Astrocyte of the spinal cord (primary cell): ENCODE measurements around the gene HSH2D.

Source experiments
- DNase-seq: peaks from one replicate; pipeline ENCODE4 v3.0.0; 2011; ENCODE audit warnings: low read depth, low spot score
- H3K4me3 ChIP-seq: 2 replicates; pipeline ENCODE4 v1.5.1; 2011; ENCODE audit warnings: low read depth, mild to moderate bottlenecking, low read length, moderate library complexity
- in situ Hi-C: cut with HindIII; loops from 2 replicates; pipeline ENCODE4 v1.10.0; 2017; ENCODE audit warnings: low sequenced_read_pairs
- TF ChIP-seq, protein P1 (sequence below): IDR thresholded peaks from 2 replicates; pipeline ENCODE4 v1.5.1; 2012; ENCODE audit warnings: low read depth, mild to moderate bottlenecking, low read length, inconsistent platforms

The HSH2D gene

GRCh38 chr19:16100524-16100923 is 43.0 kb upstream of the HSH2D start:
- no peak for DNase-seq
- no peak overlapping the region for H3K4me3 ChIP-seq
- in situ Hi-C loops: no loop called here
- TF ChIP-seq, protein P1, sequence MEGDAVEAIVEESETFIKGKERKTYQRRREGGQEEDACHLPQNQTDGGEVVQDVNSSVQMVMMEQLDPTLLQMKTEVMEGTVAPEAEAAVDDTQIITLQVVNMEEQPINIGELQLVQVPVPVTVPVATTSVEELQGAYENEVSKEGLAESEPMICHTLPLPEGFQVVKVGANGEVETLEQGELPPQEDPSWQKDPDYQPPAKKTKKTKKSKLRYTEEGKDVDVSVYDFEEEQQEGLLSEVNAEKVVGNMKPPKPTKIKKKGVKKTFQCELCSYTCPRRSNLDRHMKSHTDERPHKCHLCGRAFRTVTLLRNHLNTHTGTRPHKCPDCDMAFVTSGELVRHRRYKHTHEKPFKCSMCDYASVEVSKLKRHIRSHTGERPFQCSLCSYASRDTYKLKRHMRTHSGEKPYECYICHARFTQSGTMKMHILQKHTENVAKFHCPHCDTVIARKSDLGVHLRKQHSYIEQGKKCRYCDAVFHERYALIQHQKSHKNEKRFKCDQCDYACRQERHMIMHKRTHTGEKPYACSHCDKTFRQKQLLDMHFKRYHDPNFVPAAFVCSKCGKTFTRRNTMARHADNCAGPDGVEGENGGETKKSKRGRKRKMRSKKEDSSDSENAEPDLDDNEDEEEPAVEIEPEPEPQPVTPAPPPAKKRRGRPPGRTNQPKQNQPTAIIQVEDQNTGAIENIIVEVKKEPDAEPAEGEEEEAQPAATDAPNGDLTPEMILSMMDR: no peak

DNA sequence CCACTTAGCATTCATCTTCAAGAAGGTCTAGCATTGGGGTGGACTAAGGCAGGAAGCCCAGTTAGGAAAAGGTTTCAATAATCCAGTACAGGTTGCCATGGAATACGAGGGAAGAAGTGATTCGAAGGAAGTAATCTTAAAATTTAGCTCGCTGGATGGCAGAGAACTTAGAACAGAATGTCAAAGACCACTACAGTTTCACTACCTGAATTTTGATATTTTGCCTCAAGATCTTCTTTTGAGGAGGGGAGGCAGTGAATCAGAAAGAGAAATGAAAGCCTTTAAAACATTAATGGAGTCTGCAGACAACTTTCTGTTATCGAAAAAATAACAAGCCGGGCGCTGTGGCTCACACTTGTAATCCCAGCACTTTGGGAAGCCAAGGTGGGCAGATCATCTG is 38.8 kb upstream of the HSH2D start:
- no peak for DNase-seq
- H3K4me3 ChIP-seq: no peak overlapping the region
- in situ Hi-C loops: no loop called here
- TF ChIP-seq, protein P1: no peak

GRCh38 chr19:16106121-16106520 is 37.4 kb upstream of the HSH2D start:
- no peak overlapping the region for H3K4me3 ChIP-seq
- in situ Hi-C loops: no loop called here
- DNase-seq: no peak
- TF ChIP-seq, protein P1: no peak

DNA sequence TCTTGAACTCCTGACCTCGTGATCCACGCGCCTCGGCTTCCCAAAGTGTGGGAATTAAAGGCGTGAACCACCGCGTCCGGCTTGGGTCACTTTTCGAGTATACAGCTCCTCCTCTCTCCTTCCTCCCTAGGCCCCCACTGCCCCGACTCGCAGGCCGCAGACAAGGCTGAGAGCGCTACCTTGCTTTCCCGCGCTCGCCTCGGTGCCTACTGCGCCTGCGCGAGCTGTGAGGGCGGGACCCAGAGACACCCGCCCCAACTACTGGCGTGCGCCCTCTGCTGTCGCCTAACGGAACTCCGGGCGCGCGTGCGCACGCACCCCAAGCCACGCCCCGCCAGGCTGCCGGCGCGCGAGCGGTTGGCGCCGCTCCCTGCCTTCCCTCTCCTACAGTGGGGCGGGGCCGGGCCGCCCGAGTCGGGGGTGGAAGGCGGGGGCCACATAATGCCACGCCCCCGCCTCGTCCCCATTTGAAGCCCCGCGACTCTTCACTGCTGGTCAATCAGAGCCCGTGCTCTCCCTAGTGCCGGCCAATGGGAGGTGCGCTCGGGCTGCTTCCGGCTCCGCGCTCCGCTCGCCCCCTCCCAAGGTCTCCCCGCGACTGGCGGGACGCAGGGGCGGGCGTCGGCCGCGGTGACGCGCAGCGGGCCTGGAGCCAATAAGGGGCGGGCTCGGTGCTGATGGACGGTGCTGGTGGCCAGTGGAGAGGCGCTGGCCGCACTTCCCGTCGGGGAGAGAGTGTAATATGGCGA is 32.2 kb upstream of the HSH2D start, which contains the start of gene RAB8A:
TSS of gene RAB8A (plus strand) at position 730 of the 749 bp plus-strand sequence. CDS start at position 743, 13 bp downstream.
- peak within 1 kb of the TSS; percentile 99 for H3K4me3 ChIP-seq
- TF ChIP-seq, protein P1: peak; percentile 81
- peak; percentile 100 for DNase-seq
- in situ Hi-C loops: no loop called here

DNA sequence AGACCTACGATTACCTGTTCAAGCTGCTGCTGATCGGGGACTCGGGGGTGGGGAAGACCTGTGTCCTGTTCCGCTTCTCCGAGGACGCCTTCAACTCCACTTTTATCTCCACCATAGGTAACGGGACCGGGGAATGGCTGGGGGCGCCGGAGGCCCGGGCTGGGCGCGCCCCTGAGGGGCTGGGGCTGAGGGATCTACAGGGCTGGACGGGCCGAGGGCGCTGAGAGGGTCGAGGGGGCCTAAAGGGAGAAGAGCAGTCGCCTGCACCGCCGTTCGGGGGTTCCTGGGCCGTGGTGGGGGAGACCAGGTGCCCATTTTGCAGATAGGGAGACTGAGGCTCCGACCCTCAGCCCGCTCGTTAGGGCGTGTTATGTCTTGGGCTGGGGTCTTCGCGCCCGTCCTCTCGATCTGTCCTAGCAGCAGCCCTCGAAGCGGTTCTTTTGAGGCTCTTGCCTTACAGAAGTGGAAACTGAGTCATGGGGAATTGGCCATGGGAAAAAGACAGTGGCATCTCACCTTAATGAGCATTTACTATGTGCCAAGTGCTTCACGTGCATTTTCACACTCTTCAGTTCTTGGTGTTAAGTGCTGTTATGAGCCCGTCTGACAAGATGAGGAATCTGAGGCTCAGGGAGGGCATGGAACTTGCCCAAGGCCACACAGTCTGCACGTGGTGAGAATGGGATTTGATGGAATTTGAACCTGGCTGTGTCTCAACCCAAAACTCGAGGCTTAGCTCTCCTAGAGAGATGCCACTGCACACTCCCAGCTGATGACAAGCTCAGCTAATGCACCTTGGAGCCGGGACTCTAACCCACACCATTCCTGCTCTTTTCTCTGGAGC is 31.4 kb upstream of the HSH2D start:
- no peak for DNase-seq
- TF ChIP-seq, protein P1: no peak
- in situ Hi-C loops: no loop called here
- peak overlapping the region; percentile 99 for H3K4me3 ChIP-seq

DNA sequence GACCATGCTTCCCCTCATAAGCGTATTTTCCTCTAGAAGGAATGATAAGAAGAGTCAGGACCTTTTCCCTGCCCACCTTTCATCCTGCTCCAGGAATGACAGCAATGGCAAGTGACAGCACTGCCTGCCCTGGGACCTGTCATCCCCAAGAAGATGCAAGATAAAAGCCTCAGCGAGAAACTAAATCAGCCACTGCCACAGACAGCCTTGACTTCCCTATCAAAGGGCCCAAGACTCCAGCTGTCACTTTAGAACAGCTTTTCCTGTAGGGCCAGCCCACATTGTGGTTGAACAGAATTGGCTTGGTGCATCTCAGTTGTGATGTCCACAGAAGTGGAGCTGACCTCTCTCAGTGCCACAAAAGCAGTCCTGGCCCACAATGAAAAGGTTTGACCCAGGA is 30.7 kb upstream of the HSH2D start:
- DNase-seq: no peak

More for the DNA sequence above, 30.7 kb upstream of the HSH2D start:
- in situ Hi-C loops: no loop called here
- H3K4me3 ChIP-seq: peak overlapping the region; percentile 99
- TF ChIP-seq, protein P1: no peak
